ENCODE data around the gene GPR176.
A peak's percentile ranks its signal among the peaks of the same experiment; 100 is the strongest.

GPR176 gene

DNA sequence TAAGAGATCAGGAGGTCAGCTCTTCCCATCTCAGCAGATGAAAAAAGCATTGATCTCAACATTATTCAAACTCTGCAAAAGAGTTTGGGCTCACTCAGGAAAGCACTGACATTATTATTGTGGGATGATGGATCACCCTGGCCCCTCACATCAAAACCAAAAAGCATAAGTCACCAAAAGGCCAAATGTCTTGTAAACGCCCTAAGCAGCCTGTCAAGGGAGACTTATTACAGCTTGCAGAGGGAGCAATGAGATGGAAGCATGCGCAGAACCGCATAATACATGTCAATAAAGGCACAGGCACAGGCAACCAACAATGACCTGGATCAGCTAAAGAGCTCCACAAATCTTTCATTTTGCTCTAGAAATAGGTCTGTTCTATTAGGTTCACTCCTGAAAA lies 142.0 kb downstream of the GPR176 start:
- no peak for DNase-seq

DNA sequence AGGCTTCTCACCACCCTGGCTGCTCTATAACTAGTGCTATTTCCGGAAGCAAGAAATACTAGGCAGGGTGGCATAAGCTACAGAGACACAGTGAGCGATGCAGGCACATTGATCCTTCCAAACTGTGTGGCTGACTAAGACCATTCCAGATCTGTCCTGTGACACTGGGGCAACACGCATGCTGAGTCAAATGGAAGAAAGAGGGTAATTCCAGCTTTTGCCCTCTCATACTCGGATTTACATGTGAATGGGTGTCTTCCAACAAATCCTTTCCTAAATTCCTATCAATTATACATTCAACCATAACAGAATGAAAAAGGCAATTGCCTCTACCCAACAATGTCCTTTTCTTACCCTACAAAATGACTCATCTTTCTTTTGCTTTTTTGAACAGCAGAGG lies 142.6 kb downstream of the GPR176 start:
- DNase-seq = no peak

DNA sequence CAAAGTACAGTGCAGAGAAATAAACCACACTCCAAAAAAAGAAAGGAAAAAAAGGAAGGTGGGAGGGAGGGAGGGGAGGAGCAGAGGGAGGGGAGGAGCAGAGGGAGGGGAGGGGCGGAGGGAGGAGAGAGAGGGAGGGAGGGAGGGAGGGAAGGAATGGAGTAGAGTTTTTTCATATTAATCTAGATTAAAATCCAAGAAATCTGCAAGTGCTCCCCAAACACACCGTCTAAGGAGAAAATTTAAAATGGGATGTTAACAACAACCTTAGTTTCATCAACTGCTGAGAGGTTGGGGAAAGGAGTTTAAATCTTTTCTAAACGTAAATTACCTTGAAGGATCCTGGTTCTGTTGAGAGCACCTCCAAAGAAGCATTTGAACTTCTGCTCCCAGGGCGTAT lies 144.0 kb downstream of the GPR176 start:
- DNase-seq = no peak

DNA sequence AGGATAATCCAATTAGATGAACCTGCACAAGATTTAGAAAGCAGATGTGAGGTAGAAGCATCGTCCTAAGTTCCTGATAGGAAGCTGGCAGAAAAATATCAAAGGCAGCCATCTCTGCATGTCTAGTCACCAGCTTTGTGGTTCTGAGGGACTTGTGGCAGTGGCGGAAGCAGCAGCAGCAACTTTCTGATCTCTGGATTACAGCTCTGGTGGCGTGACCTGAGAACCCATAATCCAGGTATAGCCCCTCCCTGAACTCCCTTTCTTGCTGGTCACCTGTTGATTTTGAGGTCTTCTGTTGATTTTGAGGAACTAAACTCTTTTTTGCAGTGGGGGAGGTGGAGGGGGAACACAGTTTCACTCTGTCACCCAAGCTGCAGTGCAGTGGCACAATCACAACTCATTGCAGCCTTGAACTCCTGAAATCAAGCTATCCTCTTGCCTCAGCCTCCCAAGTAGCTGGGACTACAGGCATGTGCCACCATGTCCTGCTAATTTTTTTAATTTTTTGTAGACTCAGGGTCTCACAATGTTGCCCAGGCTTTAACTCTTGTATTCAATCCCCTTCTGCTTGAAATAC lies 145.3 kb downstream of the GPR176 start:
- DNase-seq = no peak

DNA sequence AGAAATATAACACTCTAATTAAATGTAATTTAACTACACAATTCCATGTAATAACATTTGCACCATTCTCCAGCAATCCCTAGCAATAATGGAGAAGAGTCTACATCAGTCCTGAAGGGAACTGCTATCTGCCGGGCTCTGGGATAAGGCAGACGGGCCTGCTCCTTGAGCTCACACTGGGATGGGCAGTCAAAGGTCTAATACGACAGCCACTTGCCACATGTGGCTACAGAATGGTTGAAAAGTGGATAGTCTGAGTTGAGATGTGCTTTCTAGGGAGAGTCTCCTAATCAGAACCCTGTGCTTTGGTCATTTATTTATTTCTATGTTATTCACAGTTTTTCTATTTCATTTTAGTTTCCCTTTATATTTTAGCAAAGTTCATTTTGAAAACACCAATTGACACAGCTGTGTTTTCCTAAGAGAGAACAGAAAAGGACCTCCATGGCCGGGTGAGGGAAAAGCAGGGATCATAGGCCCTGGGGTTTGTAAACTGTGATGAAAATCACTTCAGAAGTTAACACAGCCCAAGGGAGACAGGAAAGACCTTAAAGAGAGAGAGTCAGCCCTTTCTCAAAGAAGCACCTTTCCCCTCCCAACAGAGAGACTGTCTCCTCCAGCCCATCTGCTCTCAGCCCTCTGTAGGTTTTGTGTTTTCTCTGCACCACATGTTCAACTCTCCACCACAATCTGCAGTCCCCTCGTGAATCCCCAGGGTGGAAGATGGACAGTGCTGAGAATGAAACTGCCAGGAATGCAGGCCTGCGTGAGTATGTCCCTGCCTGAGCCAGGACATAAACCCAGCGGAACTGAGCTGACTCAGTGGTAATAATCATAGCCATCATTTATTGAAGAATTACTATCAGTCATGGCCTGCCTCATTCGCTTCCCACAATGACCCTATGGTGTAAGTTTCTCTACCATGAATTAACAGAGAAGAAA lies 149.0 kb downstream of the GPR176 start:
- peak; percentile 64 for DNase-seq

DNA sequence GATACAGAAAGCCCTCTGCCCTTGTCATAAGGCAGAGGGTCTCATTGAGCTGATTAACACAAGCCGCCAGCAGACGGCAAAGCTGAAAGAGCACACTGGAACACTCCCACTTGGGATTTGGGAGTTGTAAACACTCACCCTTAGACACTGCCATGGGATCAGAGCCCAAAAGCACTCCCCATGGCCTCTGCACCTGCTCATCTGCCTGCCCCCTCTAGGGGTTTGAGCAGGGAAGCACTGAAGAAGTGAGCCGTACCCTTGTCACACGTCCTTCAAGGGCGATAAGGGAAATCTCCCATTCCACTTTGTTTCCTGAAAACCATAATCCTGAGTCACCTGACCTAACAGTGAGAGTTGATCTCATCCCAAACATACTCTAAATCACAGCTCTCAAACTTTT lies 152.1 kb downstream of the GPR176 start:
- no peak for DNase-seq

DNA sequence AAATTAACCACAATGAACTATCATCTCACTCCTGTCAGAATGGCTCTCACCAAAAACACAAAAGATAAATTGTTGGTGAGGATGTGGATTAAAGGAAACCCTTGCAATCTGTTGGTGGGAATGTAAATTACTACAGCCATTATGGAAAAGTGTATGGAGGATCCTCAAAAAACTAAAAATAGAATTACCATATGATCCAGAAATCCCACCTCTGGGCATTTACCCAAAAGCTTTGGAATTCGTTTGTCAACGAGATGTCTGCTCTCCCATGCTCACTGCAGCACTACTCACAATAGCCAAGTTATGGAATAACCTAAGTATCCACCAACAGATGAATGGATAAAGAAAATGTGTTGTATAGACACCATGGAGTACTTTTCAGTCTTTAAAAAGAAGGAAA lies 159.1 kb downstream of the GPR176 start:
- no peak for DNase-seq

DNA sequence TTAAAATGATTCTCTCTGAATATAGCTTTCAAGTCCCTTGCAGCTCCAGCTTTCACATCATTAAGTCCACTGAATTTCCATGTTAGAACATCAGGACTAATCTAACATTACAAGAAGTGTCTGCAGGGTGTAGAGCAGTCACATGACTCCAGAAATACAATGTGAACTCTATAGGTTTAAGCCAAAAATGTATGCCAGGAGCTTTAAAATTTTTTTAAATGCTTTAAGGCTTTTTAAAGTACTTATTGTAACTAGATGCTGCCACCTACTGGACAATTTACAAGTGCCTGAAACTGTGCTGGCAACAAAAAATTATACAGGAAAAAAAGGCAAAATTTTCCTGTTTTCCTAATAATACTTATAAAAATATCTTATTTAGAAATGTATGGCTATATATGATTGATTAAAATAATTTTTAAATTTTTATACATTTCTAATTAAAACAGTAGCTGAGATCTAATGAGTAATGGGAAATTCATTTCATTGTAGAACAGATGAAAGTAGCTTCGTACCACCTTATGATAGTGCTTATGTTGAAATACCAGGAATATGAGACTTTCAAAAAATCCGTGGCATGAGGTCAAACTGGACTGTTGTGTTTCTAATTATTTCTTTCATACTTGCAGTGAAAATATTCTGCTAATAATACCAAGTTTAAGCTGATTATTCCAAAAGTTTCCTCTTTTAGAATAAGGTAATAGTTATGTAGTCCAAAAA lies 163.1 kb downstream of the GPR176 start:
- no peak for DNase-seq

DNA sequence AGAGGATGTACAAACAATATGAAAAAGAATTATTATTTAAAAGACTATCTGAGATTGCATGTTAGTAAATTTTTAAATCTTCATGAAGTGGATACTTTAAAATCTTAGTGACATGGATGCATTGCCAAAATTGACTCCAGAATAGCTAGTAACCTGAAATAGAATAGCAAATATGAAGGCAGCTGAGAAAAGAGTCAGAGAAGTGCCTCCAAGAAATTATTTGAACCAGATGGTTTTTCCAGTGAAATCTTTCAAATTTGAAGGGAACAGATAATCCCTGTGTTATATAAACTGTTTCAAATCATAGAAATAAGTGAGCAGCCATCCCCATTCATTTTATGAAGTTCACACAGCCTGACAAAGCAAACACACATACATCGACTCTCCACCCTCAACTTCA lies 167.1 kb downstream of the GPR176 start:
- no peak for DNase-seq

DNA sequence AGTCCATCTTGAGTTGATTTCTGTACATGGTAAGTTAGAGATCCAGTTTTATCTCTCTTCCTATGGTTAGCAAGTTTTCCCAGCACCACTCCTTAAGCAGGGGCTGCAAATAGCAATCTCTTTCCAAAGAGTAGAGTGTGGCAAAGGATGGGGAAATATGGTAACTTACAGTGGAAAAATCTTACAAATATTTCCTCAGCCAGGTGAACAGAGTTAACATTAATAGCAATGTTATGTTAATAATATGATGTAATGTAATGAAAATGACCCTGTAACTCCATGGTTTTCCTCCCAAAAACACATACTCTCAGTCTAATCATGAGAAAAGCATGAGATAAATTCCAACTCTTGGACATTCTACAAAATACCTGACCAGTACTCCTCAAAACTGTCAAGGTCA lies 167.8 kb downstream of the GPR176 start:
- no peak for DNase-seq

Data from right hindlimb (tissue), 1 donor.